HPDE6-E6E7 (cell line): ENCODE data around the gene HS3ST3A1.

ENCODE experiments used
- DNase-seq: peaks from one replicate; pipeline ENCODE4 v3.0.0; 2011; ENCODE audit warnings: missing footprints; ENCODE audit errors: extremely low spot score

HS3ST3A1 gene

DNA sequence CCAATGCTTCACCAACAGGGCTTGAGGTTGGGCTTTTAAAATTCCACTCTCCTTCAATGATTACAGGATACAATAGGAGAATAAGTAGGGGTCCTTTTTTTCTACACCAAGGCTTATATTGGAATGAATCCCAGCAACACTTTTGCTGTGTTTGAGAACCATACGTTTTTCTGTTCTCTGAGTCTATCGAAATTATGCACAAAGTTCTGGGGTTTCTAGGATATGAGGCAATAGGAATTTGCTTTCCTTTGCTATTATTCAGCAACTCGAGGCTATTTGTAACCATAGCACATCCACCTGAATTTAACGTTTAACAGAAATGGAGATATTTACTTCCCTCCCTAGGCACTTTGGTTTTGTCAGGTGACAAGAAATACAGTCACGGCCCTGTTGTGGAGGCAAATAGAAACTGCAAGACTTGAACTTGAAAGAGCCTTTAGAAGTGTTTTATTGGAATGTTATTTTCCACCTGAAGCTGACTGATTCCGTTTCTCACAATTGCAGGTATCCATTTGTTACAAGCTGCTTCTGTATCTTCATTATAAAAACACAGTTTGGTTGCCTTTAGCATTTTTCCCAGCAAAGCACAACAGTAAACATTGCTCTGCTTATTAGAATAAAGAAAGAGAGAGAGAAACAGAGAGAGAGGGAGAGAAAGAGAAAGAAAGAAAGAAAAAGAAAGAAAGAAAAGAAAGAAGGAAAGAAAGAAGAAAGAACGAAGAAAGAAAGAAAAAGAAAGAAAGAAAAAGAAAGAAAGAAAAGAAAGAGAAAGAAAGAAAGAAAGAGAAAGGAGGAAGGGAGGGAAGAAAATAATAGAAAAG lies 109.6 kb downstream of the HS3ST3A1 start:
- DNase-seq = no peak

DNA sequence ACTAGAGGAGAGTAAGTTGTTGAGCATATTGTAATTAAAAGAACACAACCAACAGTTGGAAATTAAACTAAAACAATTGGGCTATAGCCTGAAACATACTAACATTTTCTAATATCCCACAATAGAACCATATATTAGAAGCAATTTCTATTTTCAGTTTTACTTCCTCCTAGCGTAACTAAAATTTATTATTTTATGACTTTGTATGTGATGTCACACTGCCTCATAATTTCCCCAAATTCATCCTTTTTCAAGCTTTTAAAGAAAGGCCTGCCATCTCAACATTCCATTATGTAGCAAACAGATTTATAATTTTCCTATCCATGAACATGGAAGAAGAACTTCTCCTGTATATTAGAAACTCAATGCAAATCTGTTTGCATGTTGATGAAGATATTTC lies 110.2 kb downstream of the HS3ST3A1 start:
- DNase-seq = no peak

DNA sequence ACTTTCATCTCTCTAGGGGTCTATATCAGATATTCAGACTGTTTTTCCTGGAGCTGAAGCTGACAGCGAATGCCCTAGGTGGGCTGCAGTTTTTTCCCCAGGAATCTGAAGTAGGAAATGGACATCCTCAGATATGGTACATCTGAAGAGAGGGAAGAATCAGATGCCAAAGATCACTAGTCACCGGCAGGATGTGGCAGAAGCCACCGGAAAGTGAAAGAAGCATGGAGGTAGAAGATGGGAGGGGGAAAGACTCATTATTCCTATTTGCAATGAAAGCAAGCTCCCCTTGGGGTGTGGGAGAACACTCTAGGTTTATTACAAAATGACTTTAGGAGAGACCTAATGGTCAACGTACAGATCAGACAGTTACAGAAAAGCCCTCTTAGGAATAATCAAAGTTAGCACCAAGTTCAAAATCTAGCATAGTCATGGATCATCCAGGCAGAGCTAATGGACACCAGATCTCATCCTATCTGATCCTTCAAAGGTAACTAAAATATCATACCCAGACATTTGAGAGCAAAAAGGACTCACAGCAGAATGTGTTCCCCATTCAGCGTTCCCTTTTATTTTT lies 110.7 kb downstream of the HS3ST3A1 start:
- DNase-seq = no peak

- no peak for DNase-seq
Measured at GRCh38 chr17:13490427-13490826, 111.3 kb downstream of the HS3ST3A1 start.

DNA sequence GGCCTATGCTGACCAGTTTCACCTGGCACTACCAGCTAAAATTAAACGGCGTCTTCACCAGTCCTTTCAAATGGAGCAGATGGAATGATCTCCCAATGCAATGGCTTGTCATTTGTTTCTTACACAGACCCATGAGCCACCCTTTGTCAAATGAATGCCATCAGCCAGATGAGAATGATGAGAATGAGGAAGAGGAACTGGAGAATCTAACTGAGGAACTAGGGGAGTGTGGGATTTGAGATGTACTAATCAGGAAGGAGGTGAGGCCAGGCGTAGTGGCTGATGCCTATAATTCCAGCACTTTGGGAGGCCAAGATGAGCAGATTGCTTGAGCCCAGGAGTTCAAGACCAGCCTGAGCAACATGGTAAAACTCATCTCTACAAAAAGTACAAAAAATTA lies 116.4 kb downstream of the HS3ST3A1 start:
- DNase-seq = no peak

GRCh38 chr17:13484020-13484419 lies 117.7 kb downstream of the HS3ST3A1 start:
- DNase-seq = no peak

DNA sequence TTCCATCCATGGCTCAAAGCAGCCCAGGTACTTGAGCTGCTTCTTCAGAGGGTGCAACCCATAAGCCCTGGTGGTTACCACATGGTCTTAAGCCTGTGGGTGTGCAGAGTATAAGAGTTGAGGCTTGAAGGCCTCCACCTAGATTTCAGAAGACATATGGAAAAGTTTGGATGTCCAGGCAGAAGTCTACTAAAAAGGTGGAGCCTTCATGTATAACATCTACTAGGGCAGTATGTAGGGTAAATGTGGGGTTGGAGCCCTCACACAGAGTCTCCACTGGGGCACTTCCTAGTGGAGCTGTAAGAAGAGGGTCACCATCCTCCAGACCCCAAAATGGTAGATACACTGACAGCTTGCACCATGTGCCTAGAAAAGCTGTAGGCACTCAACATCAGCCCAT lies 120.9 kb downstream of the HS3ST3A1 start:
- DNase-seq = no peak

GRCh38 chr17:13478326-13478830 lies 123.4 kb downstream of the HS3ST3A1 start:
- no peak for DNase-seq

- no peak for DNase-seq
Measured at GRCh38 chr17:13477180-13477611, 124.5 kb downstream of the HS3ST3A1 start.

- DNase-seq = no peak
Measured at GRCh38 chr17:13476720-13477119, 125.0 kb downstream of the HS3ST3A1 start.

DNA sequence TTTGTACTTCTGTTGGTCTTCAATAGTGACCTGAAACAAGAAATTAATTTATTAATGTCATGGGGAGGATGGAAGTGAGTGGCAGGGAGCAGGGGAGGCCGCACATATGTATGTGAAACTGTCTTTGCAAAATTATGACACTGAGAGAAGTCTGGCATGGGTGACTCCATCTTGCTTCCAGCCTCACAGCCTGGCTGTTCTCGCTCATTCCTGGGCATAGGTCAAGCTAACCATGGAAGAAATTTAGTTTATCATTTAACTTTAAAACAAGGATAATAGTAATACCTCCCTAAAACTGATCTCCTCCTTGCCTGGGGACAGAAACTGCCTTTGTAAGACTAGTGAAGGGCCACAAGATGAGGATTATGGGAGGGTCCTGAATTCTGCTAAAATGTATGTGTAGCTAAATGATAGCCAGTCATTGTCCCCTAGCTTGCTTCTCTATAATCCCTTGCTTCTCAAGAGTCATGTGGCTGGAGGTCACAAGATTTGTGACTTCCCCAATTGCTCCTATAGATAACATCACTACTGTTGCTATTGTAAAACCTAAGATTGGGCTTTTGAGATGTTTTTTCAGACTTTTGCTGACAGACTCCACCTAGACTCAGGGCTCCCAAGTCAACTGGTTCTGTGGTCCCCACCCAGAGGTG lies 126.0 kb downstream of the HS3ST3A1 start:
- no peak for DNase-seq

DNA sequence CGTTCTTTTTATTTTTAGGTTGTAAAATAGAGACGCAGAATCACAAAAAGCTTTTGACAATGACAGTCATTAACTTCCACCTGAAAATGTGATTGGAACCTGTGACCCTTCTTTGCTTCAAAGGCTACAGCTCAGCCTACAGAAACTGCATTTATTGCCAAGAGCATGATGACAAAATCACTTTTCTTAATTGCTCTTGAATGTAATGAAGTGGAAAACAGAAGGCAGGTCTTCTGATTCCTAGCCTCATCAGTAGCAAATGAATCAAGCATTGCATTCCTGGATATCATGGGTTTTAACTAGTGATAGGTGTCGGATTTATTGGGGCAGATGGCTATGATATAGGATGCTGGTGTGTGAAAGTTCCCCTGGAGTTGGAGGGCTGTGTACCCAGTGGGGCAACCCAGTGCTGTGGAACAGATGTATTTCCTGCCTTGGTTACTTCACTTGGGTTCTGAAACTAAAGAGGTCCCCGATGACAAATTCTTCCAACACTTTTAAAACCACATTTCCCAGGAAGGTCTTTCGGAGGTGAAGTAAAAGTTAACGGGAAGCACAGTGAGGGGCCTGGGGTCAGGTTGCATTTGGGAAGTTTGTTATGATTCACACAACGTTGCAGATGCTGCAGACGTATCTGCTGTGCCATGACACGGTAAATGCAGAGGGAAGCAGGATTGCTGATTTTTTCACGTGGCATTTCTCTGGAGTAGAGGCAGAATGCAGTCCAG lies 127.5 kb downstream of the HS3ST3A1 start:
- no peak for DNase-seq

GRCh38 chr17:13465678-13466077 lies 136.1 kb downstream of the HS3ST3A1 start:
- DNase-seq = no peak

- DNase-seq = no peak
Measured at GRCh38 chr17:13462673-13463124, 139.0 kb downstream of the HS3ST3A1 start.

DNA sequence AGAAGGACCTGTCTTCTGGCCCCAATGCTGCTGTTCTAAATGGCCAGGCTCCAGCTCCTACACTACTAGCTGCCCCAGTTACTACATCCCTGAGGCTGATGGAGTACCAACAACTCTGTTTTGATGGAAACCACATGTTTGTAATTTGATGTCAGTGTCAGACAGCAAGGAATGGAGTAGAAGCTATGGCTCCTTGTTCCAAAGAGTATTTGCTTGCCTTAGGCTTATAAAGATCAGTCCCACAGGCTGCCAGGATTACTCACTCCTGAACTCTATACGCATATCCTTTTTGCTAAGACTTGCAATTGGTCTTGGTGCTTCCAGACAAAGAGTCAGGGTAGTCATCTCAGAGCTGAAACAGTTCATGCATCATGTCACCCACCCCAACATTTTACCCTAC lies 139.6 kb downstream of the HS3ST3A1 start:
- no peak for DNase-seq

- DNase-seq = no peak
Measured at GRCh38 chr17:13460261-13461000, 141.3 kb downstream of the HS3ST3A1 start.

DNA sequence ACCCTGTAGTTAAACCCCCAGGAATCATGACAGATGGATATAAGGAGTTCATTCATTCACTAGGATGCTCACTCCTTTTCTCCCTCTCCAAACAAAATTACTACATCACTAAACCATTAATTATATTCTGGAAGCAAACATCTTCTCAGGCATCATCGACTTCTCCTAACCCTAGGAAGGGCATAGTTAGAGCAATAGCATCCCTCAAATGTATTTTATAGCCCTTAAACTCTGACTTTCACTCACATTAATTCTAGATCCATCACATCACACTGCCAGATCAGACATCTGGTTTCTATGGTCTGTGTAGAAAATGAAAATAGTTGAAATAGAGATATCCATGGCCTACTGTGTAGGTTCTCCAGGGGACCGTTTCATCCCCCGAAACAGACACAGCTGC lies 143.9 kb downstream of the HS3ST3A1 start:
- no peak for DNase-seq
